Hippocampal formation (tissue), 2 donors: ENCODE data around the gene CHST12.
A peak's percentile ranks its signal among the peaks of the same experiment; 100 is the strongest.
"Not testable (repeated sequence)": the region's sequence is repeated elsewhere in the genome, so short reads cannot be mapped to it uniquely, and the experiment has no call there.

Experiments used
- DNase-seq, 2 donors: peaks; one replicate each; lab custom pipeline; 2025; lab: John Stamatoyannopoulos, UW

The CHST12 gene

GRCh38 chr7:2403718-2404648, 572 bp downstream of the CHST12 start:
- DNase-seq: peak in 1 of 2 donors; percentile 46

GRCh38 chr7:2404714-2405119, 1.3 kb downstream of the CHST12 start:
- DNase-seq: no peak

GRCh38 chr7:2405201-2405600, 1.8 kb downstream of the CHST12 start:
- DNase-seq: no peak

GRCh38 chr7:2405601-2406345, 2.4 kb downstream of the CHST12 start:
- no peak for DNase-seq

GRCh38 chr7:2409745-2410414, 6.5 kb downstream of the CHST12 start:
- no peak for DNase-seq

GRCh38 chr7:2411049-2411448, 7.6 kb downstream of the CHST12 start:
- DNase-seq: no peak

GRCh38 chr7:2411815-2412586, 8.6 kb downstream of the CHST12 start:
- no peak for DNase-seq

GRCh38 chr7:2412587-2413201, 9.3 kb downstream of the CHST12 start:
- no peak for DNase-seq

- no peak for DNase-seq
Observed at GRCh38 chr7:2416063-2416462, 12.7 kb downstream of the CHST12 start.

- no peak for DNase-seq
Observed at GRCh38 chr7:2416650-2417049, 13.2 kb downstream of the CHST12 start.

GRCh38 chr7:2417178-2417577, 13.8 kb downstream of the CHST12 start:
- not testable (repeated sequence) for DNase-seq

- no peak for DNase-seq
Observed at GRCh38 chr7:2417981-2418481, 14.6 kb downstream of the CHST12 start.

- no peak for DNase-seq
Observed at GRCh38 chr7:2420216-2420933, 17.0 kb downstream of the CHST12 start.

GRCh38 chr7:2421943-2422310, 18.5 kb downstream of the CHST12 start:
- DNase-seq: no peak

- DNase-seq: no peak
Observed at GRCh38 chr7:2425749-2426148, 22.3 kb downstream of the CHST12 start.

- DNase-seq: no peak
Observed at GRCh38 chr7:2431260-2431867, 28.0 kb downstream of the CHST12 start.

- no peak for DNase-seq
Observed at GRCh38 chr7:2432910-2433712, 29.7 kb downstream of the CHST12 start.

- no peak for DNase-seq
Observed at GRCh38 chr7:2433713-2434550, 30.5 kb downstream of the CHST12 start.
